Immature natural killer cell (primary cell): Measurements from ENCODE around the gene CXCL6. TPM values are rescaled to one million over a fixed set of nuclear protein-coding genes. Genes with fewer than 3 reads are reported as not detected.

Experiments
- DNase-seq, 3 donors: peaks; one replicate each; pipeline ENCODE4 v3.0.0; 2022; ENCODE audit warnings: mixed read lengths in 1 of 3
- H3K27ac Mint-ChIP-seq, 6 donors: one replicate each; pipeline ENCODE4 v1.8.0; 2020; ENCODE audit warnings: mixed read lengths in 6 of 6, mild to moderate bottlenecking in 5 of 6, inconsistent platforms in 4 of 6, moderate library complexity in 3 of 6
- H3K27me3 Mint-ChIP-seq, 3 donors: one replicate each; pipeline ENCODE4 v1.8.0; 2020 to 2021; ENCODE audit warnings: low read depth in 3 of 3, mild to moderate bottlenecking in 3 of 3, mixed read lengths in 3 of 3, moderate library complexity in 3 of 3, inconsistent platforms in 1 of 3
- H3K36me3 Mint-ChIP-seq, 3 donors: one replicate each; pipeline ENCODE4 v1.8.0; 2020; ENCODE audit warnings: mixed read lengths in 3 of 3, inconsistent platforms in 2 of 3, mild to moderate bottlenecking in 2 of 3
- H3K4me1 Mint-ChIP-seq, 2 donors: one replicate each; pipeline ENCODE4 v1.8.0; 2020; ENCODE audit warnings: inconsistent platforms in 2 of 2, mild to moderate bottlenecking in 2 of 2, mixed read lengths in 2 of 2, moderate library complexity in 1 of 2
- H3K4me3 Mint-ChIP-seq, 5 donors: one replicate each; pipeline ENCODE4 v1.8.0; 2020; ENCODE audit warnings: mild to moderate bottlenecking in 5 of 5, mixed read lengths in 5 of 5, inconsistent platforms in 3 of 5, moderate library complexity in 3 of 5
- H3K9me3 Mint-ChIP-seq, 6 donors: one replicate each; pipeline ENCODE4 v1.8.0; 2020; ENCODE audit warnings: mild to moderate bottlenecking in 6 of 6, mixed read lengths in 6 of 6, inconsistent platforms in 4 of 6, moderate library complexity in 3 of 6
- polyA plus RNA-seq, 3 donors: library from polyadenylated mRNA; unstranded; fragments of 300-500 nt; fragmentation: Illumina TruSeq; gene quantifications; one replicate each; pipeline ENCODE4 v1.2.3, GENCODE V29; 2021

The CXCL6 gene
- polyA plus RNA-seq, 3 donors from 2014 or later: not detected

DNA sequence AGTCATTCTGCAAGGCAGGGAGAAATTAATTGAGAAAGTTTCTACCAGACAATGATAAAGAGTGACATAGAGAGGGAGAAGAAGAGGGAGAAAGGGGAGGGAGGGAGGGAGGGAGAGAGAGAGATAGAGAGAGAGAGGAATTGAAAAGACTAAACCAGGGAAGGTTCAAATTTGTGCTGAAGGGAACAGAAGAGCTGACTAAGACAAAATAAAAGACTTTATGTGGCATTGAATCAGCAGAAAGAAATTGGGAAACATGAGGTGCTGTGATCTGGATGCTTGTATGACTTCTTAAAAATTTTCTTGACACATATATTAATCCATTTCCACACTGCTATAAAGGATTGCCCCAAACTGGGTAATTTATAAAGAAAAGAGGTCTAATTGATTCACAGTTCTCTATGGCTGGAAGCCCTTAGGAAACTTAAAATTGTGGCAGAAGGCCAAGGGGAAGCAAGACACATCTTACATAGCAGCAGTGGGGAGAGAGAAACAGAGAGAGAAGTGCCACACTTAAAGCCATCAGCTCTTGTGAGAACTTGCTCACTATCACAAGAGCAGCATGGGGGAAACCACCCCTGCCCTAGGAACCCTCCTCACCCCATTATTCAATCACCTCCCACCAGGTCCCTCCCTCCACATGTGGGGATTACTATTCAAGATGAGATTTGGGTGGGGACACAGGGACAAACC is 13.5 kb upstream of the CXCL6 start:
- H3K4me1 Mint-ChIP-seq: no peaks in the 10 kb centered on the region
- H3K36me3 Mint-ChIP-seq: peaks cover 0 to 3% (median 0%) of the 10 kb centered on the region in 3 donors
- H3K9me3 Mint-ChIP-seq: peaks cover 0 to 21% (median 5%) of the 10 kb centered on the region in 6 donors
- no peak overlapping the region for H3K27ac Mint-ChIP-seq
- H3K27me3 Mint-ChIP-seq: no peaks in the 10 kb centered on the region
- H3K4me3 Mint-ChIP-seq: no peak overlapping the region
- no peak for DNase-seq

DNA sequence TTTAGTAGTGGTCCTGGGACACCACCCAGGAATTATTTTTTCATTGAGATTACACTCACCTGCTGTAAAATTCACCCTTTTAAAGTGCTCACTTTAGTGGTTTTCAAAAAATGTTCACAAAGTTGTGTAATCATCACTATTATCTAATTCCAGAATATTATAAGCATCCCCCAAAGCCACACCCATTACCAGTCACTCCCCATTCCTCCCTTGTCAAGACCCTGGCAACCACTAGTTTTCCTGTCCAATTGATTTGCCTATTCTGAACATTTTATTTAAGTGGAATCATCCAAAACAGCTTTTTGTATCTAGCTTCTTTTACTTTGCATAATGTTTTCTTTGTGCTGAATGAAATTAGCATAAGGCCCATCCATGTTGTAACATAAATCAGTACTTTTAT is 12.7 kb upstream of the CXCL6 start:
- no peak overlapping the region for H3K4me3 Mint-ChIP-seq
- peaks cover 0 to 21% (median 5%) of the 10 kb centered on the region in 6 donors for H3K9me3 Mint-ChIP-seq
- H3K4me1 Mint-ChIP-seq: no peaks in the 10 kb centered on the region
- DNase-seq: no peak
- no peak overlapping the region for H3K27ac Mint-ChIP-seq
- no peaks in the 10 kb centered on the region for H3K27me3 Mint-ChIP-seq
- H3K36me3 Mint-ChIP-seq: peaks cover 0 to 3% (median 0%) of the 10 kb centered on the region in 3 donors

DNA sequence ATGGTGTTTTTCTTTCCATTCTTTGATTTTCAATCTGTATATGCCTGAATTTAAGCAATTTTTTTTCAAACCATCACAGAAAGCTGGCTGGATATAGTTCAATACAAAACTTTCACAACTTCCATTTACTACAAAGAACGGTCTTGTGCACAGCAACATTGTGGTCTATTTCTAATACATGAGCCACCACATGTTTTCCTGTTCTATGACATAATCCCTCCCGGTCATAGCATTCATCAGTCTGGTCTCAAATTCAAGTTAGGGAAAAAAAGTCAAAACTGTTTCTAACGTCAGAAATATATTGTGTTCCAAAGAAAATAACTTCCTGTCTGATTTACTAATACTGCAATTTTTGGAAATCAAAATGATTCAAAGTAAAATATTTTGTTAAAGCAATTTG is 7.5 kb upstream of the CXCL6 start:
- Mint-ChIP-seq H3K4me3 (no peak overlapping the region), H3K36me3 (peaks cover 0 to 3% (median 0%) of the 10 kb centered on the region in 3 donors), H3K27me3 (peaks cover 0 to 2% (median 0%) of the 10 kb centered on the region in 3 donors), H3K27ac (no peak overlapping the region), H3K9me3 (peaks cover 0 to 10% (median 5%) of the 10 kb centered on the region in 6 donors), H3K4me1 (no peaks in the 10 kb centered on the region)
- DNase-seq: no peak

DNA sequence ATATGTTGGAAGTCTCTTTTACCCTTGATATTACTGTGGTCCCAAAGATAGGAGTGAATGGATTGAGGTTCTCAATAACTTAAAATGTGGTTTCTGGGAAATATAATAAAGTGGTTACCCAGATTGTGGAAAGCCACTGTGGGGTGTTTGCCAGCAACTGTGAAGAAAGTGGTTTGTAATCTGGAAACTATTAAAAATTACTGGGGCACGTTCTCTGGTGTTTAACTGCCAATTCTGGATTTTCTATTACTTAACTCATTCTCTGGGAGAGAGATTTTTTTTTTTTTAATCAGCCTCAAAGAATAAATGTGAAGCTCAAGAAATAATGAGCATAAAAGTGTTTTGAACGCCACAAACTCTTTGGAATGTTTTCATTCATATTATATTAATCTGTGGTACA is 4.9 kb upstream of the CXCL6 start:
- Mint-ChIP-seq H3K4me3 (no peak overlapping the region), H3K27ac (no peak overlapping the region), H3K9me3 (peaks cover 0 to 9% (median 5%) of the 10 kb centered on the region in 6 donors), H3K27me3 (peaks cover 0 to 2% (median 0%) of the 10 kb centered on the region in 3 donors), H3K36me3 (peaks cover 0 to 3% (median 0%) of the 10 kb centered on the region in 3 donors), H3K4me1 (no peaks in the 10 kb centered on the region)
- no peak for DNase-seq

DNA sequence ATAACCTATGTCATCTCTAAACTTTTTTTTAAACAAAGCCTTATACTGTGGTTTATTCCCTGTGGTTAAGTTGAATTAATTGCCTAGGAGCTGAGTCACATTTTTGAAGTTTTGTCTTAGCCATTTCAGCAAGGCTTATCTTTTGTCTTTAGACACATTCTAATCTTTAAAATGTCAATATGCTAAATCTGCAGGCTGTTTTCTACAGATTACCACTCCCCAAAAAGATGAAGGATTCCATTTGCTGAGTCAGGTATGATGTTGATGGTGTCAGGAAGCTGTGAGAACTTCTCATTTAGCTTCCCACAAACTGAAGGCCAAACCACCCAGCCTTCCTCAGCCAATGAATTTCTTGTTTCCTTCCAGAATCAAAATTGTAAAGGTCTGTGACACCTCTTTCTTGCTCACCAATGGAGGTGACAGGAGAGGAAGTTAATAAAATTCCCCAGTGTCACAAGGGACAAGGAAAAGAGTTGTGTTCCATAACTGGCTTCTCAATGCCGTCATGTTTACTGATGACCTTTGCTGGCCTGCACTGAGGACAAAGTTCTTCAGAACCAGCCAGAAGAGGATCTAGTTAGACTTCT is 3.7 kb upstream of the CXCL6 start:
- DNase-seq: no peak
- H3K27ac Mint-ChIP-seq: no peak overlapping the region
- H3K4me3 Mint-ChIP-seq: no peak overlapping the region
- peaks cover 2 to 10% (median 5%) of the 10 kb centered on the region in 6 donors for H3K9me3 Mint-ChIP-seq
- no peaks in the 10 kb centered on the region for H3K4me1 Mint-ChIP-seq
- H3K27me3 Mint-ChIP-seq: peaks cover 0 to 2% (median 0%) of the 10 kb centered on the region in 3 donors
- H3K36me3 Mint-ChIP-seq: peaks cover 0 to 2% (median 0%) of the 10 kb centered on the region in 3 donors

DNA sequence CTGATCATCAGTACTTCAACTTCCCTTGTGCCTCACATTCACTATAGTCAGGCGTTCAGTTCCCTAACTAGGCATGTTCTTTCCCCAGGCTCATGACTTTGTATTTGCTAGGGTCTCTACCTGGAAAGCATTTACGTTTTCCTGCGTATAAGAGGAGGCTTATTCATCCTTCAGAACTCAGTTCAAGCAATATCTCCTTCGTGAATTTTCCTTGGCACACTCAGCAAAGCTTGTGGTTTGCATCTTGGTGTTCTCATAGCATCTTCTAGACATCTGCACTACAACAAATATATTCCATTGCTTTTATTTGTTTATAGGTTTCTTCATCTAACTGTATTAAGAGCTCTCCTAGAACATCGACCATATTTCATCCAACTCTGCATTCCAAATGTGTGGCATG is 2.6 kb downstream of the CXCL6 start:
- Mint-ChIP-seq H3K4me3 (no peak overlapping the region), H3K27me3 (no peaks in the 10 kb centered on the region), H3K36me3 (no peaks in the 10 kb centered on the region), H3K9me3 (peaks cover 0 to 5% (median 2%) of the 10 kb centered on the region in 6 donors), H3K27ac (no peak overlapping the region), H3K4me1 (no peaks in the 10 kb centered on the region)
- DNase-seq: no peak

DNA sequence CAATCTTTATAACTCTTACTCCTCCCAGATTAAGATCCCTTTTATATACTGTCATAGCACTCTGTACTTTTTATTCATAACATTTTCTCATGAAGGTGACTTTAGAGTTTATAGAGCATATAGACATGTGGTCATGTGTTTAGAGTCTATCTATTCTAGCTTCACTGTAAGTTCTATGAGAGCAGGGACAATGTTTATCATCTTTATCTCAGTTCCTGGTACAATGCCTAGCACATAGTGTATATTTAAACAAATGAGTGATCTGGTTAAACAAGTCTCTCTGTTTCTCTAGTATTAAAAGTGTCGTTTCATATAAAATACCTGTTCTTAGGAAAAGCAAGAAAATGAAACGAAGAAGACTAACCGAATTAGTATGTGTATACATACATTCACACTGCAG is 3.2 kb downstream of the CXCL6 start:
- Mint-ChIP-seq H3K9me3 (peaks cover 0 to 5% (median 2%) of the 10 kb centered on the region in 6 donors), H3K4me3 (no peak overlapping the region), H3K27me3 (no peaks in the 10 kb centered on the region), H3K4me1 (no peaks in the 10 kb centered on the region), H3K36me3 (no peaks in the 10 kb centered on the region), H3K27ac (no peak overlapping the region)
- DNase-seq: no peak

DNA sequence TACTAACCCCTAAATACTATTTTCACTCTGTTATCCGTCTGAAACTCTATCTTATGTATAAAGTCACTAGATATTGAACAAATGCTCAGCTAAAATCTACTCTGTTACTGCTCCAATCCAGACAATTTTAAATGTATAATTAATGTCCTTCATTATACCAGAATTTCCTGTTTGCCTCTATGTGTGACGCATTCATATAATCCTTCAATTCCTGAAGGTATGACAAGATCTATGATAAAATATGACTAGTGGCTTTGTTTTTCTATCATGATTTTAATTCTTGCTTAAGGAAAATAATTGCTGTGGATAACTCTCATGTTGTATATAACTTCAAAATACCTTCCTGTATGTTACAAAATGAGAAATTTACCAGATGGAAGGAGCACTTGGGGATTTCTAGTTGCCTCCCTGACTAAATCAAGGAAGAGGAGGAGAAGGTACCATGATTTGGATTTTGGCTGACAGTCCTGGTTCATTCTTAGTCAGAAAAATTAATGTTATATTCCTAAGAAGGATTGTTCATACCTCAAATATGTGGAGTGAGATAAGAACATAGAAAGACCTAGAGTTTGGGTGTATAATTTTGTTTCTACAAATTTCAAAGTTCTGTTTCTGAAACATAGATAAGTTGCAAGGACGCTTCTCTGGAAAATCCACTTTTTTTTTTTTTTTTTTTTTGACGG is 4.9 kb downstream of the CXCL6 start:
- H3K36me3 Mint-ChIP-seq: no peaks in the 10 kb centered on the region
- H3K4me1 Mint-ChIP-seq: no peaks in the 10 kb centered on the region
- DNase-seq: no peak
- H3K27ac Mint-ChIP-seq: no peak overlapping the region
- no peak overlapping the region for H3K4me3 Mint-ChIP-seq
- no peaks in the 10 kb centered on the region for H3K27me3 Mint-ChIP-seq
- peaks cover 0 to 8% (median under 1%) of the 10 kb centered on the region in 6 donors for H3K9me3 Mint-ChIP-seq

DNA sequence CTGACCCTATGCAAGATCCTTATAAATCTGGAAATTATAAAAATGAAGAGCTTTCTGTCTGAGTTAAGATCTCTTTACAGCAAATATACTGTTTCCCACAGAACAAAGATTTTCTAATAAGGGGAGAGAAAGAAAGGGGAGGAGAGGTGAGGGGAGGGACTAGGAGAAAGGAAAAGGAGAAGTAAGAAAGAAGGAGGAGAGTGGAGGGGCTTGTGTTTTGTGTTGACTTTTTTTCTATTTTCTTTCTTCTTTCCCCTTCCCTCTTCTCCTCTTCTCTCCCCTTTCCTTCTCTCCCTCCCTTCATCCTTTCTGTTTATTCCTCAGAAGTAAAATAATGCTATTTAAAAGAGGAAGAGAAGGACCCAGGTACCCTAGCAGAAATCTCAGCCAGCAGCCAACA is 6.2 kb downstream of the CXCL6 start:
- no peaks in the 10 kb centered on the region for H3K27me3 Mint-ChIP-seq
- DNase-seq: no peak
- H3K9me3 Mint-ChIP-seq: peaks cover 0 to 4% (median under 1%) of the 10 kb centered on the region in 6 donors
- no peak overlapping the region for H3K27ac Mint-ChIP-seq
- no peaks in the 10 kb centered on the region for H3K36me3 Mint-ChIP-seq
- H3K4me3 Mint-ChIP-seq: no peak overlapping the region
- H3K4me1 Mint-ChIP-seq: no peaks in the 10 kb centered on the region

DNA sequence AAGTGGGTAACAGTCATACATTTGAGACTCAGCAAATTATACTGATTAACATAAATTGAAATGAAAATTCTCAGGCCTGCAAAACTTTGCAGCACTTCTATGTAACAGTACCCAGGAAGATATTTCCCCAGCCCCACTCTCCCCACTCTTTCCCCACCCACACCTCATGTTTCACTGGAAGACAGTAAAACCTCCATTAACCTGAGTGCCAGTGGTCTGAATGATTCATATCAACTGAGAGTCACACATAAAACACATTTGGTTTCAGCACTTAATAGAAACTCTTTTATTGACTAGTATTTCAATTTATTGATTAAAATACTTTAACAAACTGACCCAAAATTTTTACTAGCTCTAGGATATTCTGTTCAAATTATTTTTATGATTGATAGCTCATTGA is 6.9 kb downstream of the CXCL6 start:
- H3K27me3 Mint-ChIP-seq: no peaks in the 10 kb centered on the region
- H3K4me3 Mint-ChIP-seq: no peak overlapping the region
- peaks cover 0 to 4% (median under 1%) of the 10 kb centered on the region in 6 donors for H3K9me3 Mint-ChIP-seq
- no peaks in the 10 kb centered on the region for H3K36me3 Mint-ChIP-seq
- no peak for DNase-seq
- no peaks in the 10 kb centered on the region for H3K4me1 Mint-ChIP-seq
- no peak overlapping the region for H3K27ac Mint-ChIP-seq

DNA sequence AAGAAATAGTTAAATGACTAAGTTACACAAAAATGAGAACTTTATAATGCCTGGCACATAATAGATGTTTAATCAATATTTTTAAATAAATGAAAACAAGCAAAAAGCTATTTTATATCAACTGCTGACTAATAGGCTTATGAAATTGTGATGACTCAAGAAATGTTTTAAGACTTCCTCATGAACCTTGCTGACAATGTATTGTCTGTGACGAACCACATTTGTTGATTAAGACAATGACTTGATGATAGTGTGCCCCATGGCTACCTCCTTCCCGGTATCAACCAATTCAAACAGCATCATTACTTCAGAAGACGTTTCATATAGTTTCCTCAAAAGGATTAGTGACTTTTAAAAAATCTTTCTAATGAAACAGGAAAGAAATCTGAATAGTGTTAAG is 7.9 kb downstream of the CXCL6 start:
- no peak for DNase-seq
- Mint-ChIP-seq H3K27me3 (no peaks in the 10 kb centered on the region), H3K4me3 (no peak overlapping the region), H3K27ac (no peak overlapping the region), H3K9me3 (peaks cover 0 to 4% (median under 1%) of the 10 kb centered on the region in 6 donors), H3K4me1 (no peaks in the 10 kb centered on the region), H3K36me3 (no peaks in the 10 kb centered on the region)

DNA sequence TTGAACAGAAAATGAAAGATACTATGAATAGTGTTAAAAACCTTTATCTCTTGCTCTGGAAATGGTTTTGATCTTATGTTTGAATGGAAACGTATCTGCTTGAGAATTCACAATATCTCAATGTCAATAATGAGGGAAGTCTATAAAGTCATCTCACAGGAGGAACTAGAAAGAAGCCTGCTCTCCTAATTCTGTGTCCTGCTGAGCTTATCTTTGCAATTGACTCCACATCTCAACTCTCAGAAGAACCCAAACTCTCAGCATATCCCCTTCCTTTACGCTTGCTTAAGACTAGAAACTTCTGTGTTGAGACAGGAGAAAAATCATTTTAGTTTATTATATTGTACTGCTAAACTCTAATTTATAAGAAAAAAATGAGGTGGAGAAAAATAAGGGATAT is 8.3 kb downstream of the CXCL6 start:
- Mint-ChIP-seq H3K36me3 (no peaks in the 10 kb centered on the region), H3K4me3 (no peak overlapping the region)

DNA sequence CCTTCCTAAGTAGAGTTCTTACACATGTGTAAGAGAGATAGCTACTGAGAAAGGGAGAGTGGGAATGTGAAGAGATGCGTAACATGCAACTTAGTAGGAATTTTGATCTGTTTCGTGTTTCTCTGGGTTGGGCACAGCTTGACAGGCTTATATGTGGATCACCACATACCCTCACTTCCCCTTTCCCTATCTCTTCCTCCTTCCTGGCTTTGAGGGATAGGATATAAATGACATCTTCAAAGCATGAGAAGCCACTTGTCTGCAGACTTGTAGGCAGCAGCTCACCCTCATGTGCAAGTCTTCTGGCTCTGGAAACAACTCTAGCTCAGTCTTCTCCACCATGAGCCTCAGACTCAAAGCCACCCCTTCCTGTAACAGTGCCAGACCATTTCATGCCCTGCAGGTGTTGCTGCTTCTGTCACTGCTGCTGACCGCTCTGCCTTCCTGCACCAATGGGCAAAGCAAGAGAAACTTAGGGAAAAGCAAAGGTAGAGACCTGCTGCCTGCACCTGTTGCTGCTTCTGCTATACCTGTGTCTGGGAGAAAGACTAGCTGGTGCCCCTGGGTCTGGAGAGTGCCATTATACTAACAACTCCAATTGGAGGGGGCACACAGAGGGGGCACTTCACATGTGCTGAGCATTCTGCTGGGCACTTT is 11.2 kb downstream of the CXCL6 start:
- DNase-seq: no peak
- Mint-ChIP-seq H3K9me3 (peaks cover 0 to 5% (median 1%) of the 10 kb centered on the region in 6 donors), H3K4me3 (no peak overlapping the region), H3K27me3 (no peaks in the 10 kb centered on the region), H3K36me3 (no peaks in the 10 kb centered on the region), H3K4me1 (no peaks in the 10 kb centered on the region), H3K27ac (no peak overlapping the region)

More for the DNA sequence above, 8.3 kb downstream of the CXCL6 start:
- Mint-ChIP-seq H3K27me3 (no peaks in the 10 kb centered on the region), H3K27ac (no peak overlapping the region), H3K9me3 (peaks cover 0 to 4% (median under 1%) of the 10 kb centered on the region in 6 donors), H3K4me1 (no peaks in the 10 kb centered on the region)
- no peak for DNase-seq
